Parathyroid adenoma (tissue), 2 donors: ENCODE measurements around the gene LYPLAL1.

Experiments
- H2AFZ ChIP-seq: fragments of 300-600 bp; sonication (generic); one replicate; pipeline ENCODE4 v1.7.0; 2017; ENCODE audit warnings: antibody characterized with exemption, mild to moderate bottlenecking
- H3K27ac ChIP-seq: fragments of 300-600 bp; sonication (generic); one replicate; pipeline ENCODE4 v1.7.0; 2017
- H3K27me3 ChIP-seq: fragments of 300-600 bp; sonication (generic); one replicate; pipeline ENCODE4 v1.7.0; 2017; ENCODE audit warnings: low read length; ENCODE audit not compliant: control insufficient read depth, insufficient read depth
- H3K36me3 ChIP-seq: fragments of 300-600 bp; sonication (generic); one replicate; pipeline ENCODE4 v1.7.0; 2017; ENCODE audit warnings: low read length; ENCODE audit not compliant: control insufficient read depth, insufficient read depth
- H3K4me1 ChIP-seq: fragments of 300-600 bp; sonication (generic); one replicate; pipeline ENCODE4 v1.7.0; 2017; ENCODE audit warnings: control low read depth
- H3K4me2 ChIP-seq: fragments of 300-600 bp; sonication (generic); one replicate; pipeline ENCODE4 v1.7.0; 2017; ENCODE audit warnings: low read length
- H3K4me3 ChIP-seq: fragments of 300-600 bp; sonication (generic); one replicate; pipeline ENCODE4 v1.7.0; 2017; ENCODE audit warnings: low read depth, low read length
- H3K79me2 ChIP-seq: fragments of 300-600 bp; sonication (generic); one replicate; pipeline ENCODE4 v1.7.0; 2017; ENCODE audit warnings: control low read depth
- H3K9ac ChIP-seq: fragments of 300-600 bp; sonication (generic); one replicate; pipeline ENCODE4 v1.7.0; 2017; ENCODE audit warnings: mild to moderate bottlenecking
- H3K9me3 ChIP-seq: fragments of 300-600 bp; sonication (generic); one replicate; pipeline ENCODE4 v1.7.0; 2017; ENCODE audit warnings: low read length; ENCODE audit not compliant: control insufficient read depth
- TF ChIP-seq, protein P1 (sequence below): fragments of 300-600 bp; sonication (generic); IDR thresholded peaks from one replicate; pipeline ENCODE4 v1.7.0; 2017; ENCODE audit warnings: antibody characterized with exemption, mild to moderate bottlenecking
- donor health status: primary hyperparathyroidism.

Gene LYPLAL1

DNA sequence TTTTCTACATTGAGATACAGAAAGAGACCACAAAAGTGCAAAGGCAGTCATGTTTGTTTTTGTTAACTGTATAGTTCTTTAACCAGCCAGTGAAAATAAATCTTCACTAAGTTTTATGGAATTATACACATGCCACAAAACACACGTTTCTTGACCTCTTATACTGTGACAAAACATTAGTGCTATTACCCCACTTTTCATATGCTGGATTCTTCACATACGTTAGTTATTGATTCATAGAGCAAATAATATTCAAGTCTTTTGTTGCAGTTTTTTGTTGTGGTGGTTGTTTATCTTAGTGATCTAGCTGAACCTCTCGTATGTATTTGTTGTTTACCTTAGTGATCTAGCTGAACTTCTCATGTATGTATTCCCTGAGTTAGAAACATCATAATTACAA is 28.0 kb downstream of the LYPLAL1 start:
- no peak overlapping the region for H2AFZ ChIP-seq
- no peak overlapping the region for H3K27ac ChIP-seq
- H3K4me3 ChIP-seq = no peak overlapping the region
- no peaks in the 10 kb centered on the region for H3K4me1 ChIP-seq
- no peak overlapping the region for H3K4me2 ChIP-seq
- no peaks in the 10 kb centered on the region for H3K36me3 ChIP-seq
- TF ChIP-seq, protein P1, sequence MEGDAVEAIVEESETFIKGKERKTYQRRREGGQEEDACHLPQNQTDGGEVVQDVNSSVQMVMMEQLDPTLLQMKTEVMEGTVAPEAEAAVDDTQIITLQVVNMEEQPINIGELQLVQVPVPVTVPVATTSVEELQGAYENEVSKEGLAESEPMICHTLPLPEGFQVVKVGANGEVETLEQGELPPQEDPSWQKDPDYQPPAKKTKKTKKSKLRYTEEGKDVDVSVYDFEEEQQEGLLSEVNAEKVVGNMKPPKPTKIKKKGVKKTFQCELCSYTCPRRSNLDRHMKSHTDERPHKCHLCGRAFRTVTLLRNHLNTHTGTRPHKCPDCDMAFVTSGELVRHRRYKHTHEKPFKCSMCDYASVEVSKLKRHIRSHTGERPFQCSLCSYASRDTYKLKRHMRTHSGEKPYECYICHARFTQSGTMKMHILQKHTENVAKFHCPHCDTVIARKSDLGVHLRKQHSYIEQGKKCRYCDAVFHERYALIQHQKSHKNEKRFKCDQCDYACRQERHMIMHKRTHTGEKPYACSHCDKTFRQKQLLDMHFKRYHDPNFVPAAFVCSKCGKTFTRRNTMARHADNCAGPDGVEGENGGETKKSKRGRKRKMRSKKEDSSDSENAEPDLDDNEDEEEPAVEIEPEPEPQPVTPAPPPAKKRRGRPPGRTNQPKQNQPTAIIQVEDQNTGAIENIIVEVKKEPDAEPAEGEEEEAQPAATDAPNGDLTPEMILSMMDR = no peak
- no peak overlapping the region for H3K9ac ChIP-seq
- H3K27me3 ChIP-seq = no peaks in the 10 kb centered on the region
- H3K79me2 ChIP-seq = no peaks in the 10 kb centered on the region
- H3K9me3 ChIP-seq = no peaks in the 10 kb centered on the region

DNA sequence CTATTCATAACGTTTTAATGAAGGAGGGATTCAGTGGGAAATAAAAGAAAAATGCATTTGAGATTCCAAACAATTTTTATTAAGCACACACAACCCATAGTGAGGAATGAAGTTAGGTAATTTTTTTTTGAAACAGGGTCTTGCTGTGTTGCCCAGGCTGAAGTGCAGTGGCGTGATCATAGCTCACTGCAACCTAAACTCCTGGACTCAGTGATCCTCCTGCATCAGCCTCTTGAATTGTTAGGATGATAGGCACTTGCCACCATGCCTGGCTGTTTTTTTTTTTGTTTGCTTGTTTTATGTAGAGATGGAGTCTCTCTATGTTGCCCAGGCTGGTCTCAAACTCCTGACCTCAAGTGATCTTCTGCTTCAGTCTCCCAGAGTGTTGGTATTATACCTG is 28.9 kb downstream of the LYPLAL1 start:
- no peak overlapping the region for H3K4me2 ChIP-seq
- TF ChIP-seq, protein P1 = no peak

DNA sequence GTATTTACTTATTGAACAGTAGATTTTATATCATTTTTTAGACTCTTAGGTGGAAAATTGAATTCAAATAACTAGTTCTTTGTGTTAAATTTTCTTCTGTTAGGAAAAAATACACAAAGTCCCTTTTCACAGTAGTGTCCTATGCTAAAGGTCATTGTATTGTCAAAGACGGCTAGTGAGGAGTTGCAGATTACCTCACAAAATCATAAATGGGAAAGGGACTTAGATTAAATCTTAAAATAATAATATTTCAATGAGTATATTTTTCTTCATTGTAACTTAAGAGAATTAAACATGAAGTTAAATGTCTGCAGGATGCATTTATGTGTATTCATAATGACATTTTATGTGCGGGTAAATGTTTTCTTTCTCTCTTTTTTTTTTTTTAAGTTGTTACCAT is 32.7 kb downstream of the LYPLAL1 start:
- TF ChIP-seq, protein P1 = no peak
- H3K4me1 ChIP-seq = no peaks in the 10 kb centered on the region
- no peak overlapping the region for H3K4me3 ChIP-seq
- no peak overlapping the region for H3K27ac ChIP-seq
- no peak overlapping the region for H2AFZ ChIP-seq
- H3K79me2 ChIP-seq = no peaks in the 10 kb centered on the region
- no peaks in the 10 kb centered on the region for H3K27me3 ChIP-seq
- no peaks in the 10 kb centered on the region for H3K9me3 ChIP-seq
- no peak overlapping the region for H3K4me2 ChIP-seq
- H3K36me3 ChIP-seq = no peaks in the 10 kb centered on the region
- no peak overlapping the region for H3K9ac ChIP-seq

More for the DNA sequence above, 28.9 kb downstream of the LYPLAL1 start:
- Histone ChIP-seq H3K27ac (no peak overlapping the region), H3K79me2 (no peaks in the 10 kb centered on the region), H3K36me3 (no peaks in the 10 kb centered on the region), H3K27me3 (no peaks in the 10 kb centered on the region), H3K4me3 (no peak overlapping the region), H2AFZ (no peak overlapping the region), H3K9me3 (no peaks in the 10 kb centered on the region), H3K4me1 (no peaks in the 10 kb centered on the region), H3K9ac (no peak overlapping the region)

DNA sequence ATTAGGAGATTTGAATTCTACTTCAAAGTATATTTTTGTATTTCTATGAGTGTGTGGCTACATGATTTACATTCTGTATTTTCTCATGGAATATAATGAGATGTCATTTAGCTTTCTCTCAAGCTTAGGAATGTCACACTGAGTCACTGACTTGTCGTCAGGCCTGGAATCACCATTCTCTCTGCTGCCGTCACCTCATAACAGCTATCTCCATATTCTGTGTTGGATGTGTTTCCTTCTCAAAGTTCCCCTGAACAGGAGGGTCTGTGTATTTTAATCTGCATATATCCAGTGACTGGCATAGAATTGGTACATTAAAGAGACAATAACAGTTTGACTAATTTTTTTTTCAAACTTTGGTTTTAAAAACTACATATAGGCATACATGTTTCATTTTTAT is 35.9 kb downstream of the LYPLAL1 start:
- Histone ChIP-seq H3K27ac (no peak overlapping the region), H3K9ac (no peak overlapping the region), H3K4me2 (no peak overlapping the region), H3K79me2 (no peaks in the 10 kb centered on the region), H3K36me3 (no peaks in the 10 kb centered on the region), H3K27me3 (no peaks in the 10 kb centered on the region), H3K4me3 (no peak overlapping the region), H3K9me3 (no peaks in the 10 kb centered on the region), H2AFZ (no peak overlapping the region), H3K4me1 (no peaks in the 10 kb centered on the region)
- TF ChIP-seq, protein P1 = no peak

DNA sequence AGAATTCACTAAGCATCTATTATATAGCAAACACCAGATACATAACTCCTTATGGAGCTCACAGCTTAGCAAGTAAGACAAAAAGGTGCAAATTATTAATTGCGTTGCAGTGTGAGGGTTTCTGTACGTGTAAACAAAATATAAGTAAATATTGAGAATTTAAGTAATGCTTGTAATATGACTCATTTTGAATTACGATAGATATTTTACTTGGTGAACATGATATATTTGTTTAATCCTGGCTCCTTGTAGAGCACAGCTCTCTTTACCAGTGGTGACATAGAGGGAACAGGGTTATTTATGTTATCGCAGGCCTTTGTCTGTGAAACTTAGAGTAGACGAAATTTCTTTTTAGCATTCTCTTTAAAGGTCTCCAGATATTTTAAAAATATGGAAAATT is 36.4 kb downstream of the LYPLAL1 start:
- no peak overlapping the region for H3K4me3 ChIP-seq

More for the DNA sequence above, 36.4 kb downstream of the LYPLAL1 start:
- no peaks in the 10 kb centered on the region for H3K4me1 ChIP-seq
- H3K79me2 ChIP-seq = no peaks in the 10 kb centered on the region
- H3K4me2 ChIP-seq = no peak overlapping the region
- no peaks in the 10 kb centered on the region for H3K9me3 ChIP-seq
- H3K27ac ChIP-seq = no peak overlapping the region
- H3K27me3 ChIP-seq = no peaks in the 10 kb centered on the region
- TF ChIP-seq, protein P1 = no peak
- H2AFZ ChIP-seq = no peak overlapping the region
- H3K36me3 ChIP-seq = no peaks in the 10 kb centered on the region
- H3K9ac ChIP-seq = no peak overlapping the region
